Measurements from ENCODE around the gene PRKCQ.
A peak's percentile ranks its signal among the peaks of the same experiment; 100 is the strongest.

Gene PRKCQ

GRCh38 chr10:6418613-6419216 lies 161.4 kb downstream of the PRKCQ start:
- Histone ChIP-seq H3K27ac (ENCODE audit: low read depth, low read length) (no peak overlapping the region), H3K27me3 (ENCODE audit: control insufficient read depth in 1 of 2, insufficient read depth in 2 of 2, low read length in 2 of 2) (no peaks in the 10 kb centered on the region), H3K4me1 (ENCODE audit: control insufficient read depth in 1 of 2, insufficient read depth in 2 of 2, low read length in 2 of 2) (no peaks in the 10 kb centered on the region), H3K9me3 (ENCODE audit: control insufficient read depth in 1 of 2, low read length in 2 of 2) (no peaks in the 10 kb centered on the region), H3K9ac (ENCODE audit: low read depth in 1 of 2, low read length in 2 of 2) (no peak overlapping the region), H3K36me3 (ENCODE audit: control insufficient read depth in 1 of 2, insufficient read depth in 2 of 2, low read length in 2 of 2) (no peaks in the 10 kb centered on the region), H3K4me3 (ENCODE audit: low read depth in 1 of 2, low read length in 2 of 2) (no peak overlapping the region)

GRCh38 chr10:6418167-6418566 lies 161.9 kb downstream of the PRKCQ start:
- no peaks in the 10 kb centered on the region for H3K27me3 ChIP-seq (ENCODE audit: control insufficient read depth in 1 of 2, insufficient read depth in 2 of 2, low read length in 2 of 2)
- no peaks in the 10 kb centered on the region for H3K36me3 ChIP-seq (ENCODE audit: control insufficient read depth in 1 of 2, insufficient read depth in 2 of 2, low read length in 2 of 2)
- H3K9ac ChIP-seq (ENCODE audit: low read depth in 1 of 2, low read length in 2 of 2): no peak overlapping the region
- no peak overlapping the region for H3K4me3 ChIP-seq (ENCODE audit: low read depth in 1 of 2, low read length in 2 of 2)
- H3K27ac ChIP-seq (ENCODE audit: low read depth, low read length): no peak overlapping the region
- H3K4me1 ChIP-seq (ENCODE audit: control insufficient read depth in 1 of 2, insufficient read depth in 2 of 2, low read length in 2 of 2): no peaks in the 10 kb centered on the region
- no peaks in the 10 kb centered on the region for H3K9me3 ChIP-seq (ENCODE audit: control insufficient read depth in 1 of 2, low read length in 2 of 2)

GRCh38 chr10:6416892-6417512 lies 163.1 kb downstream of the PRKCQ start:
- Histone ChIP-seq H3K4me1 (ENCODE audit: control insufficient read depth in 1 of 2, insufficient read depth in 2 of 2, low read length in 2 of 2) (no peaks in the 10 kb centered on the region), H3K9me3 (ENCODE audit: control insufficient read depth in 1 of 2, low read length in 2 of 2) (no peaks in the 10 kb centered on the region), H3K4me3 (ENCODE audit: low read depth in 1 of 2, low read length in 2 of 2) (no peak overlapping the region), H3K27ac (ENCODE audit: low read depth, low read length) (no peak overlapping the region), H3K27me3 (ENCODE audit: control insufficient read depth in 1 of 2, insufficient read depth in 2 of 2, low read length in 2 of 2) (no peaks in the 10 kb centered on the region), H3K9ac (ENCODE audit: low read depth in 1 of 2, low read length in 2 of 2) (no peak overlapping the region), H3K36me3 (ENCODE audit: control insufficient read depth in 1 of 2, insufficient read depth in 2 of 2, low read length in 2 of 2) (no peaks in the 10 kb centered on the region)

GRCh38 chr10:6411436-6411835 lies 168.6 kb downstream of the PRKCQ start:
- H3K27ac ChIP-seq (ENCODE audit: low read depth, low read length): no peak overlapping the region
- H3K9me3 ChIP-seq (ENCODE audit: control insufficient read depth in 1 of 2, low read length in 2 of 2): no peaks in the 10 kb centered on the region
- no peaks in the 10 kb centered on the region for H3K27me3 ChIP-seq (ENCODE audit: control insufficient read depth in 1 of 2, insufficient read depth in 2 of 2, low read length in 2 of 2)
- H3K36me3 ChIP-seq (ENCODE audit: control insufficient read depth in 1 of 2, insufficient read depth in 2 of 2, low read length in 2 of 2): no peaks in the 10 kb centered on the region
- peaks cover 5% of the 10 kb centered on the region in 2 donors for H3K4me1 ChIP-seq (ENCODE audit: control insufficient read depth in 1 of 2, insufficient read depth in 2 of 2, low read length in 2 of 2)
- no peak overlapping the region for H3K9ac ChIP-seq (ENCODE audit: low read depth in 1 of 2, low read length in 2 of 2)
- no peak overlapping the region for H3K4me3 ChIP-seq (ENCODE audit: low read depth in 1 of 2, low read length in 2 of 2)

GRCh38 chr10:6410830-6411229 lies 169.2 kb downstream of the PRKCQ start:
- H3K4me3 ChIP-seq (ENCODE audit: low read depth in 1 of 2, low read length in 2 of 2): no peak overlapping the region
- no peaks in the 10 kb centered on the region for H3K36me3 ChIP-seq (ENCODE audit: control insufficient read depth in 1 of 2, insufficient read depth in 2 of 2, low read length in 2 of 2)
- no peak overlapping the region for H3K27ac ChIP-seq (ENCODE audit: low read depth, low read length)
- no peaks in the 10 kb centered on the region for H3K9me3 ChIP-seq (ENCODE audit: control insufficient read depth in 1 of 2, low read length in 2 of 2)
- H3K27me3 ChIP-seq (ENCODE audit: control insufficient read depth in 1 of 2, insufficient read depth in 2 of 2, low read length in 2 of 2): no peaks in the 10 kb centered on the region
- no peak overlapping the region for H3K9ac ChIP-seq (ENCODE audit: low read depth in 1 of 2, low read length in 2 of 2)
- peaks cover 5% of the 10 kb centered on the region in 2 donors for H3K4me1 ChIP-seq (ENCODE audit: control insufficient read depth in 1 of 2, insufficient read depth in 2 of 2, low read length in 2 of 2)

GRCh38 chr10:6409971-6410643 lies 170.0 kb downstream of the PRKCQ start:
- peaks cover 5% of the 10 kb centered on the region in 2 donors for H3K4me1 ChIP-seq (ENCODE audit: control insufficient read depth in 1 of 2, insufficient read depth in 2 of 2, low read length in 2 of 2)
- H3K9me3 ChIP-seq (ENCODE audit: control insufficient read depth in 1 of 2, low read length in 2 of 2): no peaks in the 10 kb centered on the region
- peak overlapping the region; percentile 15 to 39 for H3K9ac ChIP-seq (ENCODE audit: low read depth in 1 of 2, low read length in 2 of 2)
- peak overlapping the region; percentile 27 for H3K27ac ChIP-seq (ENCODE audit: low read depth, low read length)
- H3K27me3 ChIP-seq (ENCODE audit: control insufficient read depth in 1 of 2, insufficient read depth in 2 of 2, low read length in 2 of 2): no peaks in the 10 kb centered on the region
- no peaks in the 10 kb centered on the region for H3K36me3 ChIP-seq (ENCODE audit: control insufficient read depth in 1 of 2, insufficient read depth in 2 of 2, low read length in 2 of 2)
- no peak overlapping the region for H3K4me3 ChIP-seq (ENCODE audit: low read depth in 1 of 2, low read length in 2 of 2)

- Histone ChIP-seq H3K9ac (ENCODE audit: low read depth in 1 of 2, low read length in 2 of 2) (no peak overlapping the region), H3K27ac (ENCODE audit: low read depth, low read length) (no peak overlapping the region), H3K36me3 (ENCODE audit: control insufficient read depth in 1 of 2, insufficient read depth in 2 of 2, low read length in 2 of 2) (no peaks in the 10 kb centered on the region)
Observed at GRCh38 chr10:6408799-6409198, 171.3 kb downstream of the PRKCQ start.

GRCh38 chr10:6407034-6407721 lies 172.9 kb downstream of the PRKCQ start:
- no peak overlapping the region for H3K4me3 ChIP-seq (ENCODE audit: low read depth in 1 of 2, low read length in 2 of 2)
- H3K4me1 ChIP-seq (ENCODE audit: control insufficient read depth in 1 of 2, insufficient read depth in 2 of 2, low read length in 2 of 2): peaks cover 5% of the 10 kb centered on the region in 2 donors
- H3K36me3 ChIP-seq (ENCODE audit: control insufficient read depth in 1 of 2, insufficient read depth in 2 of 2, low read length in 2 of 2): no peaks in the 10 kb centered on the region
- no peaks in the 10 kb centered on the region for H3K9me3 ChIP-seq (ENCODE audit: control insufficient read depth in 1 of 2, low read length in 2 of 2)
- H3K27ac ChIP-seq (ENCODE audit: low read depth, low read length): no peak overlapping the region
- H3K27me3 ChIP-seq (ENCODE audit: control insufficient read depth in 1 of 2, insufficient read depth in 2 of 2, low read length in 2 of 2): no peaks in the 10 kb centered on the region
- H3K9ac ChIP-seq (ENCODE audit: low read depth in 1 of 2, low read length in 2 of 2): no peak overlapping the region

More at GRCh38 chr10:6408799-6409198, 171.3 kb downstream of the PRKCQ start:
- Histone ChIP-seq H3K27me3 (ENCODE audit: control insufficient read depth in 1 of 2, insufficient read depth in 2 of 2, low read length in 2 of 2) (no peaks in the 10 kb centered on the region), H3K9me3 (ENCODE audit: control insufficient read depth in 1 of 2, low read length in 2 of 2) (no peaks in the 10 kb centered on the region), H3K4me3 (ENCODE audit: low read depth in 1 of 2, low read length in 2 of 2) (no peak overlapping the region), H3K4me1 (ENCODE audit: control insufficient read depth in 1 of 2, insufficient read depth in 2 of 2, low read length in 2 of 2) (peaks cover 5% of the 10 kb centered on the region in 2 donors)

- Histone ChIP-seq H3K36me3 (ENCODE audit: control insufficient read depth in 1 of 2, insufficient read depth in 2 of 2, low read length in 2 of 2) (no peaks in the 10 kb centered on the region), H3K4me3 (ENCODE audit: low read depth in 1 of 2, low read length in 2 of 2) (no peak overlapping the region), H3K27ac (ENCODE audit: low read depth, low read length) (no peak overlapping the region), H3K4me1 (ENCODE audit: control insufficient read depth in 1 of 2, insufficient read depth in 2 of 2, low read length in 2 of 2) (peaks cover 7 to 8% of the 10 kb centered on the region in 2 donors), H3K9ac (ENCODE audit: low read depth in 1 of 2, low read length in 2 of 2) (no peak overlapping the region), H3K27me3 (ENCODE audit: control insufficient read depth in 1 of 2, insufficient read depth in 2 of 2, low read length in 2 of 2) (no peaks in the 10 kb centered on the region), H3K9me3 (ENCODE audit: control insufficient read depth in 1 of 2, low read length in 2 of 2) (no peaks in the 10 kb centered on the region)
Observed at GRCh38 chr10:6406220-6407033, 173.6 kb downstream of the PRKCQ start.
